GM18873 (cell line): ENCODE data around the gene C16orf46.

ENCODE experiments used
- ATAC-seq: cut with Tn5 transposase; IDR thresholded peaks from one replicate; pipeline ENCODE4 v1.9.1; 2021; ENCODE audit warnings: mild to moderate bottlenecking, moderate library complexity, moderate number of reproducible peaks; ENCODE audit not compliant: unreplicated experiment, low FRiP score

The C16orf46 gene

GRCh38 chr16:81029930-81030604 is 47.0 kb downstream of the C16orf46 start:
- ATAC-seq = no peak

- no peak for ATAC-seq
Measured at GRCh38 chr16:81026429-81026828, 50.6 kb downstream of the C16orf46 start.

- ATAC-seq = no peak
Measured at GRCh38 chr16:81018496-81018895, 58.5 kb downstream of the C16orf46 start.

GRCh38 chr16:81014672-81015071 is 62.4 kb downstream of the C16orf46 start:
- ATAC-seq = no peak

GRCh38 chr16:81012974-81013373 is 64.1 kb downstream of the C16orf46 start:
- ATAC-seq = no peak
